Smooth muscle cell (in vitro differentiated cells): ENCODE measurements around the gene PSMD4. TPM values are rescaled to one million over a fixed set of nuclear protein-coding genes. Genes with fewer than 3 reads are reported as not detected.

Source experiments
- DNase-seq: peaks from one replicate; lab custom pipeline; 2025; ENCODE audit not compliant: unreplicated experiment; lab: John Stamatoyannopoulos, UW
- H2AFZ ChIP-seq: fragments of 200-600 bp; sonication (generic); 2 replicates; pipeline ENCODE4 v1.6.0; 2016; ENCODE audit warnings: antibody characterized with exemption, low read depth, mild to moderate bottlenecking
- H3F3A ChIP-seq: fragments of 200-600 bp; sonication (generic); 2 replicates; pipeline ENCODE4 v1.6.0; 2017; ENCODE audit warnings: antibody characterized with exemption, low read depth
- H3K27ac ChIP-seq: fragments of 200-600 bp; sonication (generic); 2 replicates; pipeline ENCODE4 v1.5.1; 2016; ENCODE audit warnings: low read depth, mild to moderate bottlenecking
- H3K27me3 ChIP-seq: fragments of 200-600 bp; sonication (generic); 2 replicates; pipeline ENCODE4 v1.6.1; 2016; ENCODE audit warnings: low read depth, mild to moderate bottlenecking
- H3K36me3 ChIP-seq: fragments of 200-600 bp; sonication (generic); 2 replicates; pipeline ENCODE4 v1.5.1; 2016; ENCODE audit warnings: low read depth
- H3K4me1 ChIP-seq: fragments of 200-600 bp; sonication (generic); 2 replicates; pipeline ENCODE4 v1.5.1; 2016; ENCODE audit warnings: low read depth
- H3K4me2 ChIP-seq: fragments of 200-600 bp; sonication (generic); 2 replicates; pipeline ENCODE4 v1.6.0; 2016; ENCODE audit warnings: mild to moderate bottlenecking
- H3K4me3 ChIP-seq: fragments of 200-600 bp; sonication (generic); 2 replicates; pipeline ENCODE4 v1.5.1; 2016; ENCODE audit warnings: mild to moderate bottlenecking
- H3K79me2 ChIP-seq: fragments of 200-600 bp; sonication (generic); 2 replicates; pipeline ENCODE4 v1.6.0; 2016; ENCODE audit warnings: low read depth, mild to moderate bottlenecking
- H3K9ac ChIP-seq: fragments of 200-600 bp; sonication (generic); 2 replicates; pipeline ENCODE4 v1.6.0; 2016; ENCODE audit warnings: low read depth
- H3K9me3 ChIP-seq: fragments of 200-600 bp; sonication (generic); replicated peaks from 2 replicates; pipeline ENCODE4 v1.5.1; 2016; ENCODE audit warnings: low read depth
- H4K20me1 ChIP-seq: fragments of 200-600 bp; sonication (generic); 2 replicates; pipeline ENCODE4 v1.6.0; 2016; ENCODE audit warnings: low read depth
- CTCF ChIP-seq: fragments of 200-600 bp; sonication (generic); IDR thresholded peaks from 2 replicates; pipeline ENCODE4 v1.5.1; 2017; ENCODE audit warnings: borderline replicate concordance, mild to moderate bottlenecking, antibody characterized with exemption; ENCODE audit not compliant: insufficient read depth, poor library complexity, severe bottlenecking
- WGBS: methylation state at CpG from one replicate; pipeline ENCODE4 v1.1.7; 2016; ENCODE audit warnings: low lambda C conversion rate; 5-methylcytosine and 5-hydroxymethylcytosine counted together
- polyA plus RNA-seq: library from polyadenylated mRNA; unstranded; fragments of >200 nt; fragmentation: Nextera tagmentation; extraction: Ambion mirVana; gene quantifications from 2 replicates; pipeline ENCODE4 v1.2.1, GENCODE V29; 2016
- total RNA-seq: library from RNA; depleted of rRNA; stranded (reverse); fragments of >200 nt; gene quantifications from 2 replicates; pipeline ENCODE4 v1.2.3, GENCODE V29; 2014

Gene PSMD4
- total and polyA plus RNA-seq, 2 experiments from 2014 or later = 109 to 198 TPM

DNA sequence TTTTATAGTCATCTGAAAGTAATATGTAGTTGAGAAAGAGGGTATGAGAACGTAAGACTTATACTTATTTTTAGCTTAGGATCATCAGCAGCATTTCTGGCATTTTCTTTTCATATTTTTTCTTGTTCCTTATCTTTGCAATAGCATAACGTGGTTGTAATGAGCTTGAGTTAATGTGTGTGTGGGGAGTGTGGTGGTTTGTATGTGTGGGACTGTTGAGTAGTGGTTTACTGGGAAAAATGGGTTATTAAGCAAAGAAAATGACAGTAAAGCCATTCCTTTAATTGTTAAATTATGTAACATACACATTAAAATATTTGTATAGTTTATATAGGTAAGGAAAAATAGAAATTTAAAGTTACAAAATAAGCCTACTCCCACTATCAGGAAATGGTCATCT is 41.0 kb upstream of the PSMD4 start:
- no peak overlapping the region for H3K4me3 ChIP-seq
- no peak overlapping the region for H3K4me2 ChIP-seq
- peaks cover 98% of the 10 kb centered on the region for H3K79me2 ChIP-seq
- no peak for DNase-seq
- H3F3A ChIP-seq = no peaks in the 10 kb centered on the region
- H2AFZ ChIP-seq = no peak overlapping the region
- TF ChIP-seq CTCF = no peak
- no peaks in the 10 kb centered on the region for H3K27me3 ChIP-seq
- H3K9me3 ChIP-seq = no peaks in the 10 kb centered on the region
- no peaks in the 10 kb centered on the region for H3K36me3 ChIP-seq
- H3K4me1 ChIP-seq = peaks cover 3% of the 10 kb centered on the region
- no peak overlapping the region for H3K9ac ChIP-seq
- peaks cover 100% of the 10 kb centered on the region for H4K20me1 ChIP-seq
- 36% methylated on average over 2 of the region's 2 CpGs for WGBS
- H3K27ac ChIP-seq = no peak overlapping the region

DNA sequence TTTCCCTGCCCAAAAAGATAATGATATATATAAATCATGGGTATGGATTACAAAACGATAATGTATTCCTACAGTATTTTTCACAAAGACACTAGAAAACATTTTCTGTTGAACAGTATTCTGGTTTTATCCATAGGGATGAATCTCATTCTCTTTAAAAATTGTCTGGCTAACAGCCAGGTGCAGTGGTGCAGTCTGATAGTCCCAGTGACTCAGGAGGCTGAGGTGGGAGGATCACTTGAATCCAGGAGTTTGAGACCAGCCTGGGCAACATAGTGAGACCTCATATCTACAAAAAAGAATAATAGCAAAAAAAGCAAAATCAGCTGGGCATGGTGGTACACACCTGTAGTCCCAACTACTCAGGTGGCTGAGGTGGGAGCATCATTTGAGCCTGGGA is 32.9 kb upstream of the PSMD4 start:
- Histone ChIP-seq H3K9me3 (no peaks in the 10 kb centered on the region), H3K4me1 (no peaks in the 10 kb centered on the region), H3K4me2 (no peak overlapping the region), H3F3A (no peaks in the 10 kb centered on the region), H3K79me2 (peaks cover 81% of the 10 kb centered on the region), H3K9ac (no peak overlapping the region), H4K20me1 (peaks cover 98% of the 10 kb centered on the region), H3K27me3 (no peaks in the 10 kb centered on the region), H2AFZ (no peak overlapping the region), H3K27ac (no peak overlapping the region), H3K4me3 (no peak overlapping the region), H3K36me3 (no peaks in the 10 kb centered on the region)
- DNase-seq = no peak
- 100% methylated on average over 1 of the region's 1 CpG for WGBS
- no peak for TF ChIP-seq CTCF

- no peak overlapping the region for H3K27ac ChIP-seq
- no peak overlapping the region for H3K4me2 ChIP-seq
- no peak overlapping the region for H3K9ac ChIP-seq
- no peaks in the 10 kb centered on the region for H3K36me3 ChIP-seq
- WGBS = 96% methylated on average over 4 of the region's 4 CpGs
- H3K9me3 ChIP-seq = no peaks in the 10 kb centered on the region
- no peak for DNase-seq
- no peaks in the 10 kb centered on the region for H3F3A ChIP-seq
- peaks cover 76% of the 10 kb centered on the region for H3K79me2 ChIP-seq
- no peak for TF ChIP-seq CTCF
- H2AFZ ChIP-seq = no peak overlapping the region
- H3K27me3 ChIP-seq = no peaks in the 10 kb centered on the region
- no peak overlapping the region for H3K4me3 ChIP-seq
- H4K20me1 ChIP-seq = peaks cover 98% of the 10 kb centered on the region
- H3K4me1 ChIP-seq = no peaks in the 10 kb centered on the region
Observed at GRCh38 chr1:151222130-151222529, 32.4 kb upstream of the PSMD4 start.

GRCh38 chr1:151235235-151235634 is 19.3 kb upstream of the PSMD4 start:
- Histone ChIP-seq H3K79me2 (peaks cover 7% of the 10 kb centered on the region), H3K4me2 (no peak overlapping the region), H3K27me3 (no peaks in the 10 kb centered on the region), H4K20me1 (peaks cover 32% of the 10 kb centered on the region), H3K36me3 (peaks cover 40% of the 10 kb centered on the region), H3F3A (peaks cover 2% of the 10 kb centered on the region), H3K4me1 (no peaks in the 10 kb centered on the region), H3K9ac (no peak overlapping the region), H3K4me3 (no peak overlapping the region), H3K9me3 (no peaks in the 10 kb centered on the region), H2AFZ (no peak overlapping the region), H3K27ac (no peak overlapping the region)
- TF ChIP-seq CTCF = no peak
- DNase-seq = no peak
- 95% methylated on average over 6 of the region's 6 CpGs for WGBS
